KMS-11 (cell line): Measurements from ENCODE around the gene PTH1R.

Experiments used
- H2AFZ ChIP-seq: fragments of 200-600 bp; sonication (generic); 2 replicates; pipeline ENCODE4 v1.6.1; 2016; ENCODE audit warnings: antibody characterized with exemption, mixed run types, low read depth
- H3K27ac ChIP-seq: fragments of 200-600 bp; sonication (generic); 2 replicates; pipeline ENCODE4 v1.6.1; 2016; ENCODE audit warnings: mild to moderate bottlenecking, mixed run types
- H3K27me3 ChIP-seq: fragments of 200-600 bp; sonication (generic); 2 replicates; pipeline ENCODE4 v1.6.1; 2017; ENCODE audit warnings: mild to moderate bottlenecking, low read depth, mixed run types, moderate library complexity; ENCODE audit not compliant: insufficient read depth
- H3K36me3 ChIP-seq: fragments of 200-600 bp; sonication (generic); 2 replicates; pipeline ENCODE4 v1.6.1; 2017; ENCODE audit warnings: mild to moderate bottlenecking, mixed run types; ENCODE audit not compliant: insufficient read depth
- H3K4me1 ChIP-seq: fragments of 200-600 bp; sonication (generic); 2 replicates; pipeline ENCODE4 v1.6.1; 2016; ENCODE audit warnings: mild to moderate bottlenecking, low read depth, mixed run types; ENCODE audit not compliant: poor library complexity, severe bottlenecking
- H3K4me2 ChIP-seq: fragments of 200-600 bp; sonication (generic); 2 replicates; pipeline ENCODE4 v1.7.0; 2016; ENCODE audit warnings: mild to moderate bottlenecking, mixed run types
- H3K4me3 ChIP-seq: fragments of 200-600 bp; sonication (generic); IDR thresholded peaks from 2 replicates; pipeline ENCODE4 v1.6.1; 2017; ENCODE audit warnings: low read depth, low read length, mixed read lengths; ENCODE audit not compliant: insufficient read depth
- H3K79me2 ChIP-seq: fragments of 200-600 bp; sonication (generic); 2 replicates; pipeline ENCODE4 v1.6.1; 2016; ENCODE audit warnings: low read depth, mixed run types; ENCODE audit not compliant: insufficient read depth
- H3K9ac ChIP-seq: fragments of 200-600 bp; sonication (generic); 2 replicates; pipeline ENCODE4 v1.6.1; 2016; ENCODE audit warnings: mild to moderate bottlenecking, mixed run types
- H4K20me1 ChIP-seq: fragments of 200-600 bp; sonication (generic); 2 replicates; pipeline ENCODE4 v1.6.1; 2016; ENCODE audit warnings: mild to moderate bottlenecking, mixed run types; ENCODE audit not compliant: insufficient read depth
- TF ChIP-seq, protein P1 (sequence below): fragments of 200-600 bp; sonication (generic); conservative IDR thresholded peaks from 2 replicates; pipeline ENCODE4 v1.6.1; 2017; ENCODE audit warnings: low read depth, mild to moderate bottlenecking, antibody characterized with exemption, low read length, moderate library complexity, mixed read lengths

Gene PTH1R

DNA sequence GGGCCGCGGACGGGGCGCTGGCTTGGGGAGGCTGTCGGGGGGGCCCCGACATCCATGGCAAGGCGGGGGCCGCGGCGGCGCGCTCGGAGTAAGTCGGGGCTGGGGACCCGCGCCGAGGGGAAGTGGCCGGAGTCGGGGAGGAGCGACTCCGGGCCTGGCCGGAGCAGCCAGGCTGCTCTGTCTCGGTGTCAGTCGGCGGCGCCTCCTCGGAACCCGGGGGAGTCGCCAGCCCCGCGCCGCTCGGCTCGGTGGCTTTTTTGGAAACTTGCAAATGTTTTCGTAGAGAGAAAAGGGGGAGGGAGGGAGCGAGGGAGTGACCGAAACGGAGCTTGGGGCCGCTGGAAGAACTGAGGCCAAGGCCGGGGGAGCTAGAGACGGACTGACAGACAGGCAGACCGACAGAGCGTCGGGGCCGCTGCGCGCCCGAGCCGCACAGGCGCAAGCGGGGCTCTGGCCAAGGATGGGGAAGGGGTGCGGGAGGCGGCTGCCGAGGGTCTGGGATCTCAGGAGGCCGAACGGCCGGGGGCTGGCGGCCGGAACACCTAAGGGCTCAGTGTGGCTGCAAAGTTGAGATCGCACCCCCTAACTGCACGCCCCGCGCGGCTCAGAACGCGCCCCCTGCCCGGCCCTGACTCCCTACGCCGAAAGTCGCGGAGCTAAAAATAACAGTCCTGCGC is 5.0 kb downstream of the PTH1R start:
- H3K4me2 ChIP-seq = no peak overlapping the region
- H3K36me3 ChIP-seq = no peaks in the 10 kb centered on the region
- H3K9ac ChIP-seq = no peak overlapping the region
- H3K4me3 ChIP-seq = no peak overlapping the region
- no peak overlapping the region for H3K27ac ChIP-seq
- TF ChIP-seq, protein P1, sequence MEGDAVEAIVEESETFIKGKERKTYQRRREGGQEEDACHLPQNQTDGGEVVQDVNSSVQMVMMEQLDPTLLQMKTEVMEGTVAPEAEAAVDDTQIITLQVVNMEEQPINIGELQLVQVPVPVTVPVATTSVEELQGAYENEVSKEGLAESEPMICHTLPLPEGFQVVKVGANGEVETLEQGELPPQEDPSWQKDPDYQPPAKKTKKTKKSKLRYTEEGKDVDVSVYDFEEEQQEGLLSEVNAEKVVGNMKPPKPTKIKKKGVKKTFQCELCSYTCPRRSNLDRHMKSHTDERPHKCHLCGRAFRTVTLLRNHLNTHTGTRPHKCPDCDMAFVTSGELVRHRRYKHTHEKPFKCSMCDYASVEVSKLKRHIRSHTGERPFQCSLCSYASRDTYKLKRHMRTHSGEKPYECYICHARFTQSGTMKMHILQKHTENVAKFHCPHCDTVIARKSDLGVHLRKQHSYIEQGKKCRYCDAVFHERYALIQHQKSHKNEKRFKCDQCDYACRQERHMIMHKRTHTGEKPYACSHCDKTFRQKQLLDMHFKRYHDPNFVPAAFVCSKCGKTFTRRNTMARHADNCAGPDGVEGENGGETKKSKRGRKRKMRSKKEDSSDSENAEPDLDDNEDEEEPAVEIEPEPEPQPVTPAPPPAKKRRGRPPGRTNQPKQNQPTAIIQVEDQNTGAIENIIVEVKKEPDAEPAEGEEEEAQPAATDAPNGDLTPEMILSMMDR = no peak
- no peaks in the 10 kb centered on the region for H3K27me3 ChIP-seq
- H3K4me1 ChIP-seq = no peaks in the 10 kb centered on the region
- no peaks in the 10 kb centered on the region for H4K20me1 ChIP-seq
- H3K79me2 ChIP-seq = no peaks in the 10 kb centered on the region
- H2AFZ ChIP-seq = no peak overlapping the region

DNA sequence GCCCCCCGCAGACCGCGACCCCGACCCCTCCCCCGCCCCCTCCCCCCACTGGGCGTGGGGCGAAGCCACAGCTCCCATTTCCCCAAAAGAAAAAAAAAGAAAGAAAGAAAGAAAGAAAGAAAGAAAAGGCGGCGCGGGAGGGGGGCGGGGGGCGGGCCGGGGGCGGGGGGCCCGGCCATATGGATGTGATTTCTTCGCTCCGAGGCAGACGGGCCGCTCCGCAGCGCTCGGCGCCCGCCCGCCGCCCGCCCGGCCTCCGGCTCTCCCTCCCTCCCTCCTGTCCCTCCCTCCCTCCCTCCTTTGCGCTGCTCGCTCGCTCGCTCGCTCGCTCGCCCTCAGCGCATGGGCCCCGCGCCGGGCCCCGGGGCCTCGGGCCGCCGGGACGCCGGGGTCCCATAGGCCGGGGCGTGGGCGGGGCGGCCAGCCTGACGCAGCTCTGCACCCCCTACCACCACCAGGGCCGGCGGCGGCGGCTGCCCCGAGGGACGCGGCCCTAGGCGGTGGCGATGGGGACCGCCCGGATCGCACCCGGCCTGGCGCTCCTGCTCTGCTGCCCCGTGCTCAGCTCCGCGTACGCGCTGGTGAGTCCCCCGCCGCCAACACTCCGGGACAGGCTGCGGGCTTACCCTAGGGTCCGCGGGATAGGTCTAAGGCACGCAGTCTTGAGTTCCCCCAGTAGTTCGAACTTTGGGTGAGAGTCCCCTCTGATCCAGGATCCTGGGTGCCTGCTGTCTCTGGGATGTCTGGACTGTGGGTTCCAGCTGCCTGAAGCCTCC is 5.7 kb downstream of the PTH1R start:
- Histone ChIP-seq H3K27me3 (no peaks in the 10 kb centered on the region), H3K4me3 (no peak overlapping the region)

DNA sequence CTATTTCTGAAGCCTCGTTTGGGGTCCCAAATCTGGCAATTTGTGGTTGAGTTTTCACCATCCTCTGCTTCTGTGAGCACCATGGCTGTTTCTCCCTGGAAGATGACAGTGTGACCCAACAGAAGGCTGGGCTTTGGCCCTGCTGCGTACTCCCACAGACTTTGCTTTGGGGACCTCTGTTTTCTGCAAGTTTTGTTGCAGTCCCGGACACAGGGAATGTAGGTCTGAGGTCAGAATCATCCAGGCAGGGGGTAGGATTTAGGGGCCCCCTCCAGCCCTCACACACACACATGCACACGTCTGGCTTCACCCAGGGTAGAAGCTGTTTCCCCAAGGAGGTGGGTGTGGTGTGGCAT is 6.3 kb downstream of the PTH1R start:
- Histone ChIP-seq H3K9ac (no peak overlapping the region), H3K27ac (no peak overlapping the region), H3K4me1 (no peaks in the 10 kb centered on the region), H3K36me3 (no peaks in the 10 kb centered on the region), H3K4me3 (no peak overlapping the region), H2AFZ (no peak overlapping the region), H3K79me2 (no peaks in the 10 kb centered on the region), H3K4me2 (no peak overlapping the region), H3K27me3 (no peaks in the 10 kb centered on the region), H4K20me1 (no peaks in the 10 kb centered on the region)
- TF ChIP-seq, protein P1 = no peak

More for the DNA sequence above, 5.7 kb downstream of the PTH1R start:
- H3K27ac ChIP-seq = no peak overlapping the region
- H4K20me1 ChIP-seq = no peaks in the 10 kb centered on the region
- no peak overlapping the region for H3K4me2 ChIP-seq
- no peaks in the 10 kb centered on the region for H3K4me1 ChIP-seq
- no peaks in the 10 kb centered on the region for H3K36me3 ChIP-seq
- no peaks in the 10 kb centered on the region for H3K79me2 ChIP-seq
- H2AFZ ChIP-seq = no peak overlapping the region
- TF ChIP-seq, protein P1 = no peak
- no peak overlapping the region for H3K9ac ChIP-seq

DNA sequence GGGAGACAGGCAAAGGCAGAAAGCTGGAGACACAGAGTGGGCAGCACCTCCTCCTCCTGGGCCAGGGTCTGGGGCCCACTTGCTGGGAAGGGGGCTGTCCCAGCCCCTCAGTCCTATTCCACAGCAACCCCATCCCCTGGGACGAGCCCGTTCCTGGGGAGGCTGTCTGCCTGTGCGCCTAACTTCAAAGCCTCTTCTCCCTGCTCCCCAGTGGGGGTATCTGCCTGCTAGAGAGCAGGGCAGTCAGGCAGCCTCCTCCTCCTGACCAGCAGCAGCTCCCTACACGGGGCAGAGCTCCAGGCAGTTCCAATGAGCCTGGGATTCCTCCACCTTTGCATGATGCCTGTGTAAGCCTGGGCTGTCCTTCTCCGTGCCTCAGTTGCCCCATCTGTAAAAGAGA is 6.9 kb downstream of the PTH1R start:
- H3K79me2 ChIP-seq = no peaks in the 10 kb centered on the region
- no peak overlapping the region for H3K27ac ChIP-seq
- no peaks in the 10 kb centered on the region for H3K4me1 ChIP-seq
- H3K4me3 ChIP-seq = no peak overlapping the region
- H3K27me3 ChIP-seq = no peaks in the 10 kb centered on the region
- TF ChIP-seq, protein P1 = no peak
- no peak overlapping the region for H3K4me2 ChIP-seq
- H2AFZ ChIP-seq = no peak overlapping the region
- H4K20me1 ChIP-seq = no peaks in the 10 kb centered on the region
- H3K9ac ChIP-seq = no peak overlapping the region
- H3K36me3 ChIP-seq = no peaks in the 10 kb centered on the region
